Head of caudate nucleus (tissue), 42 donors: ENCODE measurements around the gene PRR15L.
A peak's percentile ranks its signal among the peaks of the same experiment; 100 is the strongest.
"Not testable (repeated sequence)": the region's sequence is repeated elsewhere in the genome, so short reads cannot be mapped to it uniquely, and the experiment has no call there.

ENCODE experiments used
- DNase-seq, 42 donors: peaks; one replicate each; pipeline versions ENCODE4 v3.0.0 to v3.0.0-alpha.2; 2020 to 2021; ENCODE audit warnings: mixed read lengths in 7 of 42
- intact Hi-C: fragments of 100-400 bp; cut with DNase I; formaldehyde crosslinking; loops from one replicate; pipeline ENCODE4 v1.15.0; 2022

PRR15L gene

DNA sequence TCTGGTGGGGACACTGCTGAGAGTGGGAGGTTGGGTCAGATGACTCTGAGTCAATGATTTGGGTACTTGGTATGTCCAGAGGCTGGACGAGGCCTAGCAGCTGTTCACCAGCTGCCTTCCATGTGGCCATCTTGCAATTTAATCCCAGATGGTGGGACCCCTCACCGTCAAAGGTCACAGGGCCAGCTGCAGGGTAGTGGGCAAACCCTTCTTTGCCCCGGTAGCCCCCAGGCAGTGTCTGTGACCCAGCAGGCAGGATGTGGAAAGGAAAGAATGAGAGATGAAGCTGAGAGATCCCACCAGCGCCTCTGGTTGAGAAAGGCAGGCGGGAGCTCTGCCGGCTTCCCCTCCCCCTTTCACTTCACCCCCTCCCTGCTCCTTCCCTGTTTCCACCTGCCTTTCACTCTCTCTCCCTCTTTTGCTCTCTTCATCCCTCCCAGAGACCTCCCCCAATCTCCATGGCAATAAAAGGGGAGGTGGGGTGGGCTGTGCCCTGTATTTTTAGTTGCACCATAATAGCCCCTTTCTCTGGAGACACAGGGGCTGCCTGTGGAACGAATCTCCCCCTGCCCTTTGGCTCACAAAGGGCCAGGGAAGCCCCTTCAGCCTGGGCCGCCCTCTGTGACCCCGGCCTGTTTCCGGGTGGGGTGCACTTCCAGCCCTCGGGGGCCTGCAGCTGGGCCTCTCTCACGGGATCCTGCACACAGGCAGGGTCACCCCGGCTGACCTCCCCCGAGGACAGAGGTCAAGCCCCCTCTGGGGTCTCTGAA is 33.5 kb upstream of the PRR15L start:
- DNase-seq: no peak
- intact Hi-C loops: no loop called here

DNA sequence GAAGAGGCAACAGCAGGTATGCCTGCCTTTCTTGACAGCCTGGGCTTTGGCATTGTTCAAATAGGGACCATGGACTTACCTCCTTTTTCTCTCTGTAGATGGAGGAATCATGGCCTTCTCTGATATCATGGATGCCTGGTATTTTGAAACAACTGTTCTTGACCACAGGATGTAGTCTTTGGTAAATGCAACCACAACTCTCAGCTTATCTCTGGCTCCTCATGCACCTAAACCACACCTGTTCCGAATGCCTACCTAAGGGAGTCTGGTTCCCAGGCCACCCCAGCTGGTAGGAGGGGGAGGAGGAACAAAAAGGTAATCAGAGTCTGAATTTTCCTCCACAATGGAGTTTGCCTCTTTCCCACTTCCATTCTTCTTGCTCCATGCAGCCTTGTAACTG is 32.0 kb upstream of the PRR15L start:
- no peak for DNase-seq
- intact Hi-C loops: no loop called here

DNA sequence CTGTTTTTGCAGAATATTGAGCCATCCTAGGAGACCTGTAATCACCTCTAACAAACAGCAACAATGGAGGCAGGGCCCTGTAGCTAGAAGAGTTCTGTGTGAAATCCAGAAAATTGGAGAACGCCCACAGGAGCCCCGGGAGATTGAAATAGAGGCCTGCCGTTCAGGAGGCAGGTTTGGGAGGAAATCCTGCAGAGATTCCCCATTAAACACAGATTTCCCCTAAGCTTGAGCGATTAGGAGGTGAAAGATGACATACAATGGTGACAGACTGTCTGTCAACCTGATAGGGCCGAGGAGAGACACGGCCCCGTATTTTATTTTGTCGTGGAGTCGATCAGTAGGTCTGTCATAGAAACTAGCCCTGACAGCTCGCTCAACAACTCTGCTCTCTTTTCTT is 31.5 kb upstream of the PRR15L start:
- DNase-seq: peak in 2 of 42 donors; percentile 33 to 47
- intact Hi-C loops: no loop called here

DNA sequence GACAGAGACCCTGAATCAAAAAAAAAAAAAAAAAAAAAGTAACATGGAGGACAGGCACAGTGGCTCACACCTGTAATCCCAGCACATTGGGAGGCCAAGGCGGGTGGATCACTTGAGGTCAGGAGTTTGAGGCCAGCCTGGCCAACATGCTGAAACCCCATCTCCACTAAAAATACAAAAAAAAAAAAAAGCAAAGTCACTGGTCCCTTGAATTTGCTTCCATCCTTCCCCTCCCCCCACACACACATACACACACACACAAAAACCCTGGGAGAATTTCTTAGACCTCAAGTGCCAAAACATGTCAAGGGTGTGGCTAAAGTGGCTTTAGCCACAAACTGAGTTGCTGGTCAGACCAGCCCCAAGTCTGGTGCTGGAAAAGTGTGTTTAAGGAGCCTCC is 30.8 kb upstream of the PRR15L start:
- DNase-seq, intact Hi-C loops: not testable (repeated sequence)

DNA sequence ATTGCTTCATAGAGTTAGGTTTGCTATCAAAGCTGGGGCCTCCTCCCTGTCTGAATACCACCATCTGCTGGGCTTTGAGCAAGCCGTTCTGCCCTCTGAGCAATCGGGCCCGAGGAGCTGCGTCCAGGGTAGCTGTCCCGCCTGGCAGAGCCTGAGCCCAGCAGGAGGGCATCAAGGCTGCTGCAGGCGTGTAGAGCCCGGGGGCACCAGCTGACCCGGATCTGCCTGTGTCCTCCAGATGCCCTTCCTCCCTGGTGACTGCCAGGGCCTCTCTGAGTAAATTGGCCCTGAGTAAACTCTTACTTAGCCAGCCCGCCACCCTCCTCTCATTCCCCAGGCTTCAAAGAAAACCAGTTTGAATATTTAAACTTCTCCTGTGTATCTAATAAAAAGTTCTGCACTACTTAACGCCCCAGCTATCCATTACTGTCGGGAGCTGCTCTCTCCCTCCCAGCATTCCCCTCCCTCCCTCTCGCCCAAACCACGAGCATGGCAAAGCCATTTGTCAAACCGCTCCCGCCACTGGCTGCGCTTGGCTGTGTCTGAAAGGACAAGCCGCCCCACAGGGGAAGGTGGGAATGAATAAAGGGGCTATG is 29.7 kb upstream of the PRR15L start:
- intact Hi-C loops: no loop called here
- peak in 3 of 42 donors; percentile 22 to 50 (median 26) for DNase-seq

DNA sequence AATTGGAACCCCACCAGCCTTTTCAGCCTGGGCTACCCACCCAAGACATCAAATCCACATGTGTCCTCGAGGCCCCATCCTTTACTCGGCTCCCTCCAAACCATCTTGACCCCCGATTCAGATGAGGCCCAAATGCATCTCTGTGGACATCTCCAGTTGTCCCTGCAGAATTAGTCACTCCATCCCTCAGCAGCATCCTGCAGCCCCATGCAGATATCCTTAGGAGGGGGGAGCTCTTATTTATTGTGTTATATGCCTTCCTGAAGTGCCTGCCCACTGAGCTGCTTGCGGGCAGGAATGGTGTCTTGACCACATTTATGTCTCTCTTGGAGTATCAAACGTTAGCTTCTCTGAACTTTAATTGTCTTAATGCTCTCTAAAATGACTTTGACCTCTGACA is 28.8 kb upstream of the PRR15L start:
- intact Hi-C loops: no loop called here

DNA sequence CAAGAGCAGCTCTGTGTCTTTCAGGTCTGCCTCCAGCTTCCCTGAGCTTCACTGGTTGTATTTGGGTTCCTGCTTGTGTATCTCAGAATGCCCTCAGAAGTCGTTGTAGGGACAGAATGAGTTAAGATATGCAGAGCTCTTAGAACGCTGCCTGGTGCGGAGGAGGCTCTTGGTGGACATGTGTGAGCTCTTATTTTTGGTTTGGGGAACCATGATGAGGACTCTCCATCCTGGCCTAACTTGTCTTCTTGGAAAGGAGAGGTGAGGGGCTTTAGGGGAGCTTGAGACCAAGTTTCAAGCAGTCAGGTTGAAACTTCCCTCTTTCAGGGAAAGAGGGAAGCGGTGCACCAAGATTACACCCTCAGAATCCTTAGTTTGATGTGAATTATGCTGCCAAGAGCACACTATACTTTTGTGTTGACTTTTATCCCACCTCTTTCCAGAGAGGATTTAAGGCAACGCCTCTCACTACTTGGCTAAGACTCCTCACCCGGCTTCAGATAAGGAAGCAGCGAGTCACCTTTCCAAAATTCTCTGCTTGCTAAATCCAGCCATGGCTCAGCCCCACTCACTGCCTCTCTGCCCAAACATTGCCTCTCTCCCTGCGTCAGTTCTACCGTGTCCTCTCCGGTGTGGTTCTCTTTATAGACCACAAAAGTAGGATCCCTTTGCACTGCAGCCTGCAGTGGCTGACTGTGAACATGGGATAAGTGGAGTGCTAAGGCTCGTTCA is 26.0 kb upstream of the PRR15L start:
- peak in 10 of 42 donors; percentile 19 to 72 (median 30) for DNase-seq
- intact Hi-C loops: no loop called here

More for the DNA sequence above, 28.8 kb upstream of the PRR15L start:
- no peak for DNase-seq

DNA sequence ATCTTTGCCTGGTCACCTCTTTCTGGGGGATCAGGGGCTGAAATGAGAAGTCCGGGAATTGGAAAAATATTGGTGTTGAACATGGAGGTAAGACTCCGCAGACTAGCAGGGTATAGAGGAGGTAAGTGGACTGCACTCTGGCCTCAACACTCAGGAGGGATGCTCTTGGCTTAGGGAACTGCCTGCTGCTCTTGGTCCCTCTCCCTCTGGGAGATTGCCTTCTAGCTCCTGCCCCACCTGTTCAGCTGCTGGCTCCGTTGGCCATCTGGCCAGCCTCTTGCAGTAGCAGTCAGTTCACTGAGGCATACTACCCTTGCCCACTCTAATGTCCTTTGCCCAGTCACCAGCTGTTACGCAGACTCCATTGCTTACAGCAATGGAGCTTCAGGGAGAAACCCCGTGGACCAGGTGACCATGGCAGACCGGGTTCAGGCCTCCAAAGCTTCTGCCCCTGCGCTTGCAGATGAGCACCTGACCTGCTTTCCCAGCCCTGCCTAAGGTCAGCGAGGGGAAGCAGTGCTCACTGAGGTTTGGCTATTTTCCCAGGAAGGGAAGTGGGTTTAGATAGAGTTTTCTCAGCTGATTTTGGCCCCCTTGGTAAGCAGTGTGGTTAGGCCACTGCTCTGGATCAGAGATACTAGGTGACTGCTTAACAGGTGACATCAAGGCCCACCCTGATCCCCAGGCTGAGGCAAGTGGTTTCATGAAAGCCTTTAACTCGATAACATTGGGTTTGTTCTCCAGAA is 25.1 kb upstream of the PRR15L start:
- DNase-seq: peak in 1 of 42 donors; percentile 40
- intact Hi-C loops: no loop called here

DNA sequence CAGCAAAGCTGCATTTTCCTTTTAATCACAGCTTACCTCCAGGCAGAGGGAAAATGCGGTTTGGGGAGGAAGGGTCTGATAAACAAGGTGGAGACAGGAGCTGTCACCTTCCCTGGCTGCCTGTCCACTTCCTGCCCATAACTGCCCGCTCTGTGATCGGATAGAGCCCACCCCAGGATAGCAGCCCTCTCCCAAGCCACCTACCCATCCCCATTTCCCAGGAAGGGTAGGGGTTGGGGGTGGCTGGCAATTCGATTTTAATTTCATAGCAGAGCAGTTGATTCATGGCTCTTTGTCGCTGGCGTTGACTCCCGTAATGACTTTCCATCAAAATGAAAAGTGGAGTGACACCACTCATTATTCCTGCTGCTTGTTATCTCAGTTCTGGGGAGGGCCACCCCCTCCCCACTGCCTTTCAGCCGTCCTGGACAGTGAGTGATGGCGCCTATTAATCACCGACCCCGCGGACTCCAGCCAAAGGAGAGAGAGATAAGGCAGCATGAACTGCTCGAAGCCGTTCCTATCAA is 24.5 kb upstream of the PRR15L start:
- intact Hi-C loops: no loop called here

DNA sequence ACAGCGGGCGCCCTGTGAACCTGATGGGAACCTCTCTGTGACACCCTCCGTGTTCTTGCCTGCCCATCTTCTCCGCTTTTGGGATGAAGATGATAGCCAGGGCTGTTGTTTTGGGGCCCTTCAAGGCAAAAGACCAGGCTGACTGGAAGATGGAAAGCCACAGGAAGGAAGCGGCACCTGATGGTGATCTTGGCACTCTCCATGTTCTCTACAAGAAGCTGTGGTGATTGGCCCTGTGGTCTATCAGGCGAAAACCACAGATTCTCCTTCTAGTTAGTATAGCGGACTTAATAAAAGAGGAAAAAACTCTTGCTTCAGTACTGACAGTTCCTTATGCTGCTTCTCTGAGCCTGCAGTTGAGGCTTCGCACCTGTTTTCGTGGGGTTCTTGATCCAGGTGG is 23.8 kb upstream of the PRR15L start:
- intact Hi-C loops: no loop called here
- DNase-seq: no peak

More for the DNA sequence above, 24.5 kb upstream of the PRR15L start:
- DNase-seq: no peak

DNA sequence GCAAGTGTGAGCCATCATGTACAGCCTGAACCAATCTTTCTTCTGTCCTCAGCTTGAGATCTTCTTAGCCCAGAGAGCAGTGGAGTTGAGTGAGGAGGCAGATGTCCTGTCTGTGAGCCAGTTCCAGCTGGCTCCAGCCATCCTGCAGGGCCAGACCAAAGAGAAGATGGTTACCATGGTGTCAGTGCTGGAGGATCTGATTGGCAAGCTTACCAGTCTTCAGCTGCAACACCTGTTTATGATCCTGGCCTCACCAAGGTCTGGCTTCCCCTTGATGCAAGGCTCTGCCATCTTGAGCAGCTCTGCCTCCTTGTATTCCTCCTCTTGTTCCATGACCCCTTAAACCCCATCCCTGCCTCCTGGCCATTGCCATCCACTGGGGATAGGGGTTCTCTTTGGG is 22.9 kb upstream of the PRR15L start:
- intact Hi-C loops: no loop called here
- DNase-seq: no peak

DNA sequence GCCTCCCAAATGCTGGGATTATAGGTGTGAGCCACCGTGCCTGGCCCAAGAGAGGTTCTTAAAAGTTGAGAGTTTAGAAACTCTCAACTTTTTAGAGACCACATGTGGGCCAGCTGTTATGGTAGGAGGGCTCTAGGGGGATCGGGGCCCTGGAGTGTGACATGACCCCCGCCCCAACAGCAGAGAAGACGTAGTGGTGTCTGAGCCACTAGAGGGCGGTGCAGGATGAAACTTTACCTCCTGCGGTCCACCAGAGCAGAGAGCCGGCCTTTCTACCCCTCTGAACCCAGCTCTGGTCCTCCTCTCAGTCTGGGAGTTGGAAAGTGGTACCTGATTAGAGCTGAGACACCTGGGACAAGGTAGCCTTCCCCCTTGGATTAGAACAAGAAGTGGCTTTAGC is 20.6 kb upstream of the PRR15L start:
- intact Hi-C loops: loop anchor here (2.0 kb wide), 1 partner anchor 40 kb away; no protein-coding TSS in a partner anchor
- peak; percentile 35 to 86 (median 67) for DNase-seq

DNA sequence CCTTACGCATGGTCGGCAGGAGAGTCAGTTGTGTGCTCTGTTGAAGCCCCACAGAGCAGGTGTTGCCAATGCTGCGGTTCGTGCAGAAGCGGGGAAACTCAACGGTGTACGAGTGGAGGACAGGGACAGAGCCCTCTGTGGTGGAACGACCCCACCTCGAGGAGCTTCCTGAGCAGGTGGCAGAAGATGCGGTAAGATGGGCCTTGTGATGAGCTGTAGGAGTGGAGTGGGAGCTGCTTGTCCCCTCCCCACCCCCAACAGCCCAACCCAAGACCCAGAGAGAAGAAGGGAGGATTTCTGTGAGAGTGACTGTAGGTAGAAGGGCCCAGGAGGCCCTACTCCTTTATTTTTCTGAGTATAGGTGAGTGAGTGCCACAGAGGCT is 18.1 kb upstream of the PRR15L start:
- no peak for DNase-seq
- intact Hi-C loops: no loop called here

DNA sequence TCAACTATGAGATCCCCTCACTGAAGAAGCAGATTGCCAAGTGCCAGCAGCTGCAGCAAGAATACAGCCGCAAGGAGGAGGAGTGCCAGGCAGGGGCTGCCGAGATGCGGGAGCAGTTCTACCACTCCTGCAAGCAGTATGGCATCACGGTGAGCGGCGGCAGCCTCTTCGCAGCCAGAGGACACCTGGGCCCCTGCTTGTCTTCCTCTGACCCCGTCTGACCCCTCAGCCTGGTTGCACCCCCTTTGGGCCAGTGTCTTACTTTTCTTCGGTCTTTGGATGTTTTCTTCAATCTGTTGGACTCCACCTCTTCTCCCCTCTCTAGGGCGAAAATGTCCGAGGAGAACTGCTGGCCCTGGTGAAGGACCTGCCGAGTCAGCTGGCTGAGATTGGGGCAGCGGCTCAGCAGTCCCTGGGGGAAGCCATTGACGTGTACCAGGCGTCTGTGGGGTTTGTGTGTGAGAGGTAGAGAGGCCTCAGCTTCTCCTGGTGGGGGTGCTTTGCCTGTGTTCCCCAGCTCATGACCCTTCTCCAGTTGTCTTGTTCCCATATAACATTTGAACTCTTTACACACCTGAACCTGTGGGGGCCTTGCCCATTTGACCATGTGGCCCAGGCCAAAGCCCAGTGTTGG is 17.6 kb upstream of the PRR15L start:
- DNase-seq: no peak
- intact Hi-C loops: no loop called here

DNA sequence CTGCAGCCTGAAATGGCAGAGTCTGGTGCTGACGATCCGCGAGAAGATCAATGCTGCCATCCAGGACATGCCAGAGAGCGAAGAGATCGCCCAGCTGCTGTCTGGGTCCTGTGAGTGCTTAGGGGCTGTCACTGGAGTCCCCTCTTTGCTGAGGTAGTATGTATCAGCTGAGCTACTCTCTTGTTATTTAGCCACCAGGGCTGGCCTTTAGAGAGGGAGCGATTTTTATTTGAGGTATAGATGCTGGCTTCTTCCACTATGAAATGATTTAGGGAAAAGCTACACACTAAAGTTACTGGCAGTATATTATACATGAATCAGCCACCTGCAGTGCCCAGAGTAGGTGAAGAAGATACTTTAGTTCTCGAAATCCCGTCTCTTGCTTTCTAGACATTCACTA is 15.9 kb upstream of the PRR15L start:
- intact Hi-C loops: loop anchor here (5.0 kb wide), 1 partner anchor 136 kb away; no protein-coding TSS in a partner anchor

DNA sequence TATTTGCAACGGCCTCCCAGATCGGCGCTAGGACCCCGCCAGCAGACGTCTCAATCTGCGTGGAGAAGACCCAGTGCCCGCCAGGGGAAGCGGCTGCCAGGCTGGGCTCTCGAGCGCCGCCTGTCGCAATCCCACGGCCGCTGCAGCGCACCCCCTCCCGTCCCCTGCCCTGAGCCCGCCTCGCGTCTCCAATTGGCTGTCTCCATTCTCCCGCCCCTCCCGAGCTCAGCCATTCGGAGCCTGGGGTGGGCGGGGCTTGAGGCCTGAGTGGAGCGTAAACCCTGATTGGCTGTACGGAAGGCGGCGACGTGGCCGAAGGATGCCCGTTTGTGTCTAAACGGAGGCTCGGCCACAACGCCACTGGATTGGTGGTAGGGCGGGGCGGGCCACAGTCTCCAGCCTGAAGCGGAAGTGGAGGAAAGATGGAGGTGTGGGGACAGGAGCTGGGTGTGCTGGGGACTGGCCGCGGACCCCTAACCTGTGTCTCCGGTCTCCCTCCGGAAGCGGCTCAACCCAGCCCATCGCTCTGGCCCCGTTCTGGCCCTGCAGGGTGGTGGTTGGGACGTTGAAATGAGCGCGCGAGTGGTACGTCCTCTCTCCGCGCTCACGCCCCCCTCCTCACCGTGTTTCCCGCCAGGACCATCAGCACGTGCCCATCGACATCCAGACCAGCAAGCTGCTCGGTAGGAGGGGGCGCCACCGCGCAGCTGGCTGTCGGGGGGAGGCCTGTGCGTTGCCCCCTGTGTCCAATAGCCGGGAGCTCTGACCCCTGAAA is 13.2 kb upstream of the PRR15L start, which contains the start of gene CDK5RAP3:
CDK5RAP3 (plus strand) TSS at position 389 of the 775 bp plus-strand sequence; CDS start at position 423, 34 bp downstream.
- intact Hi-C loops: loop anchor here (2.0 to 5.0 kb wide), 2 partner anchors 74 to 134 kb away; partner anchors contain the start of gene SP2
- DNase-seq: peak; percentile 99 to 100 (median 100)

More for the DNA sequence above, 15.9 kb upstream of the PRR15L start:
- no peak for DNase-seq

DNA sequence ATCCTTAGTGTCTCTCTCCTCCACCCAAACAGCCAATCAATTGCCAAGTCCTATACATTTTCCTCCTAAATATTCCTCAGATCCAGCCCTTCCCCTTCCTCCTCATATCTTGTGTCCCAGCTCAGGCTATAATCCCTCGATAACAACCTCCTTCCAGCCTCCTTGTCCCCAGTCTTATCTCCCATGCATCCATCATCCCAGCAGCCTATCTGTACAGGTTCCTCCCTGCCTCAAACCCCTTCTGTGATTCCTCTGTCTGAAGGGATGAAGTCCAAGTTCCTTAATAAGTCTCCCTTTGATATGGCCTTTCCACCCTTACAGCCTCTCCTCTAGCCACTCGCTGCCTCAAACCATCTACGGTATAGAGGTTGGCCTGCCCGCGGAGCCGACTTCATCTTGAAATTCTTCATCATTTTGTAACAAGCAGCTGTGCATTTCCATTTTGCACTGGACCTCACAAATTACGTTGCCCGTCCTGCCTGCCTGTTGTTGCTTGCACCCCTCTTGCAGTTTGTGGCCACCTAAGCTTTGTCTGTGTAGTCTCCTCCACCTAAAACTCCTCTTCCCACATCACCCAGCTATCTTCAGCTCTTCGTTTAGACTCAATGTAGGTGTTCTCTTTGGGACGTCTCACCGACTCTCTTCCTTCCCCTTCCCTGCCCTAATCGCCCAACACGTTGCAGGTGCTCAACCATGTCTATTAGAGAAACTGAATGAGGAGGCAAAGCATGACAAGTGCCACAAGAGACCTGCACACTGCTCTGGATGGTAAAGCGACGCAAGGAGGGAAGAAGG is 12.4 kb upstream of the PRR15L start:
- no peak for DNase-seq
- intact Hi-C loops: loop anchor here (2.0 to 5.0 kb wide), 2 partner anchors 73 to 133 kb away; partner anchors contain the start of gene SP2
